ENCODE data around the gene SKOR1.

The SKOR1 gene

GRCh38 chr15:67809866-67810265, 15.4 kb upstream of the SKOR1 start:
- Histone ChIP-seq H3K4me3 (ENCODE audit: insufficient read length, low read depth) (no peak overlapping the region), H3K9ac (ENCODE audit: insufficient read length, low read depth) (no peak overlapping the region), H3K27me3 (ENCODE audit: insufficient read depth, insufficient read length) (no peaks in the 10 kb centered on the region), H3K9me3 (ENCODE audit: insufficient read depth, low read length) (no peaks in the 10 kb centered on the region), H3K36me3 (ENCODE audit: insufficient read depth, insufficient read length, low read length) (no peaks in the 10 kb centered on the region), H3K4me1 (ENCODE audit: insufficient read depth, insufficient read length) (peaks cover 18% of the 10 kb centered on the region)
- TF ChIP-seq YY1 (IDR thresholded peaks at IDR 0.05; ENCODE audit: insufficient read depth, insufficient read length) (no peak), SUZ12 (IDR thresholded peaks at IDR 0.05; ENCODE audit: extremely low read depth, insufficient read depth, insufficient read length) (no peak), ZNF274 (IDR thresholded peaks at IDR 0.05; ENCODE audit: low read depth, low read length) (no peak)
- no peak for DNase-seq (ENCODE audit: low read depth, low spot score)

GRCh38 chr15:67812241-67812644, 13.1 kb upstream of the SKOR1 start:
- Histone ChIP-seq H3K4me3 (ENCODE audit: insufficient read length, low read depth) (no peak overlapping the region), H3K9ac (ENCODE audit: insufficient read length, low read depth) (no peak overlapping the region), H3K27me3 (ENCODE audit: insufficient read depth, insufficient read length) (peaks cover 7% of the 10 kb centered on the region), H3K9me3 (ENCODE audit: insufficient read depth, low read length) (peaks cover 14% of the 10 kb centered on the region; the same call in 1 of the 2 replicates), H3K36me3 (ENCODE audit: insufficient read depth, insufficient read length, low read length) (no peaks in the 10 kb centered on the region), H3K4me1 (ENCODE audit: insufficient read depth, insufficient read length) (peaks cover 9% of the 10 kb centered on the region)
- TF ChIP-seq ZNF274 (IDR thresholded peaks at IDR 0.05; ENCODE audit: low read depth, low read length) (no peak), SUZ12 (IDR thresholded peaks at IDR 0.05; ENCODE audit: extremely low read depth, insufficient read depth, insufficient read length) (no peak), YY1 (IDR thresholded peaks at IDR 0.05; ENCODE audit: insufficient read depth, insufficient read length) (no peak)
- DNase-seq (ENCODE audit: low read depth, low spot score), result no peak

- H3K9me3 ChIP-seq (ENCODE audit: insufficient read depth, low read length), result peaks cover 14% of the 10 kb centered on the region; the same call in 1 of the 2 replicates
- no peaks in the 10 kb centered on the region for H3K36me3 ChIP-seq (ENCODE audit: insufficient read depth, insufficient read length, low read length)
- no peak for DNase-seq (ENCODE audit: low read depth, low spot score)
- H3K4me3 ChIP-seq (ENCODE audit: insufficient read length, low read depth), result no peak overlapping the region
- H3K27me3 ChIP-seq (ENCODE audit: insufficient read depth, insufficient read length), result peaks cover 15% of the 10 kb centered on the region
- peaks cover 9% of the 10 kb centered on the region for H3K4me1 ChIP-seq (ENCODE audit: insufficient read depth, insufficient read length)
- no peak overlapping the region for H3K9ac ChIP-seq (ENCODE audit: insufficient read length, low read depth)
- no peak for TF ChIP-seq YY1 (IDR thresholded peaks at IDR 0.05; ENCODE audit: insufficient read depth, insufficient read length)
- TF ChIP-seq SUZ12 (IDR thresholded peaks at IDR 0.05; ENCODE audit: extremely low read depth, insufficient read depth, insufficient read length), result no peak
- no peak for TF ChIP-seq ZNF274 (IDR thresholded peaks at IDR 0.05; ENCODE audit: low read depth, low read length)
Measured at GRCh38 chr15:67813104-67813634, 12.1 kb upstream of the SKOR1 start.

GRCh38 chr15:67815036-67815592, 10.2 kb upstream of the SKOR1 start:
- Histone ChIP-seq H3K4me1 (ENCODE audit: insufficient read depth, insufficient read length) (peaks cover 9% of the 10 kb centered on the region), H3K36me3 (ENCODE audit: insufficient read depth, insufficient read length, low read length) (no peaks in the 10 kb centered on the region), H3K9ac (ENCODE audit: insufficient read length, low read depth) (no peak overlapping the region), H3K9me3 (ENCODE audit: insufficient read depth, low read length) (peaks cover 14% of the 10 kb centered on the region; the same call in 1 of the 2 replicates), H3K4me3 (ENCODE audit: insufficient read length, low read depth) (no peak overlapping the region), H3K27me3 (ENCODE audit: insufficient read depth, insufficient read length) (peaks cover 33% of the 10 kb centered on the region)
- DNase-seq (ENCODE audit: low read depth, low spot score), result no peak
- TF ChIP-seq ZNF274 (IDR thresholded peaks at IDR 0.05; ENCODE audit: low read depth, low read length) (no peak), YY1 (IDR thresholded peaks at IDR 0.05; ENCODE audit: insufficient read depth, insufficient read length) (no peak), SUZ12 (IDR thresholded peaks at IDR 0.05; ENCODE audit: extremely low read depth, insufficient read depth, insufficient read length) (no peak)

DNA sequence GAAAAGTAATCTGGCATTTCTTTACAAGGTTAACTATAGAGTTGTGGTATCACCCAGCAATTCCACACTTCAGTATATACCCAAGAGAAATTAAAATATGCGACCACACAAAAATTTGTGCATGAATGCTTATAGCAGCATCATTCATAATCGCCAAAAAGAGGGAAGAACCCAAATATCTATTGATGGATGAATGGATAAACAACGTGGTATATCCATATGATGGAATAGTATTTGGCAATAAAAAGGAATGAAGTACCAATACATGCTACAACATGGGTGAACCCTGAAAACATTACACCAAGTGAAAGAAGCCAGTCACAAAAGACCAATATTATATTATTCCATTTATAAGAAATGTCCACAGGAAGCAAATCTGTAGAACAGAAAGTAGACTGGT, 8.6 kb upstream of the SKOR1 start:
- TF ChIP-seq YY1 (IDR thresholded peaks at IDR 0.05; ENCODE audit: insufficient read depth, insufficient read length), result no peak
- TF ChIP-seq SUZ12 (IDR thresholded peaks at IDR 0.05; ENCODE audit: extremely low read depth, insufficient read depth, insufficient read length), result no peak
- TF ChIP-seq ZNF274 (IDR thresholded peaks at IDR 0.05; ENCODE audit: low read depth, low read length), result no peak
- no peak overlapping the region for H3K4me3 ChIP-seq (ENCODE audit: insufficient read length, low read depth)
- peaks cover 11% of the 10 kb centered on the region for H3K4me1 ChIP-seq (ENCODE audit: insufficient read depth, insufficient read length)
- DNase-seq (ENCODE audit: low read depth, low spot score), result no peak
- no peak overlapping the region for H3K9ac ChIP-seq (ENCODE audit: insufficient read length, low read depth)
- peaks cover 48% of the 10 kb centered on the region for H3K27me3 ChIP-seq (ENCODE audit: insufficient read depth, insufficient read length)
- no peaks in the 10 kb centered on the region for H3K36me3 ChIP-seq (ENCODE audit: insufficient read depth, insufficient read length, low read length)
- H3K9me3 ChIP-seq (ENCODE audit: insufficient read depth, low read length), result peaks cover 14% of the 10 kb centered on the region; the same call in 1 of the 2 replicates

DNA sequence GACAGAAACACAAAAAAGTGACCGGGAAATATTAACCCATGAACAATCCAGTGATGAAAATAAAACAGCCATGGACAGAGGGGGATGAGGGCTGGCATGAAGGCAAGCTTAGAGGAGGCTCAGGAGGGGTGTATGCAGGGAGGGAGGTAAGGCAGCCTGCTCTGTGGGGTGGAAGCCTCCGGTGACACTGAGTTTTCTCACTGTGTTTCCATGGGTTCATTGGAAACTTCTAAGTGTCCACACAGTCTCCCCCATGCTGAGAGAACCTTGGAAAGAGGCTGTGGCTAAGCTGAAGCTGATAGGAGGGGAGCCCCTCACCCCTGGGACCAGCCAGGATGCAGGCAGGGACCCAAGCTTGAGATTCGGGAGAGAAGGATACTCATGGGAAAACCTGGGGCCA, 6.8 kb upstream of the SKOR1 start:
- H3K27me3 ChIP-seq (ENCODE audit: insufficient read depth, insufficient read length), result peaks cover 66% of the 10 kb centered on the region

DNA sequence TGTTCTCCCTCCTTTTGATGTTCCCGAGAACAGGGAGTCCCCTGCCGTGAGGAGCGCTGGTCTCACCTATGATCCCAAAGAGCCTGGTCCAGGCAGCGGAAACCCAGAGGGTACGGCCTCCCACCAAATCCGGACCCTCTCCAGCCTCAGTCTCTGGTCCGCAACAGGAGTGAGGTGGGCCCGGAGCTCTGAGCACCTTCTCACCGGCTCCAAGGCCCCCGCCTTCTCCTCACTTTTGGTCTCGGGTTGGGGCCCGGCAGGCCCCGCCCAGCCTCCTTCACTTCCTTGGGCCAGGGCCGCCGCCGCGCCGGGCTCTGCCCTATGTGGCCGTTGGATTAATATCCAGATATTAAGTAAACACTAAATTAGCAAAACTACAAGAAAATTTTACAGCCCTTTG, 5.7 kb upstream of the SKOR1 start:
- Histone ChIP-seq H3K36me3 (ENCODE audit: insufficient read depth, insufficient read length, low read length) (no peaks in the 10 kb centered on the region), H3K9me3 (ENCODE audit: insufficient read depth, low read length) (peaks cover 14% of the 10 kb centered on the region; the same call in 1 of the 2 replicates), H3K4me3 (ENCODE audit: insufficient read length, low read depth) (no peak overlapping the region), H3K27me3 (ENCODE audit: insufficient read depth, insufficient read length) (peaks cover 78% of the 10 kb centered on the region), H3K4me1 (ENCODE audit: insufficient read depth, insufficient read length) (peaks cover 14% of the 10 kb centered on the region), H3K9ac (ENCODE audit: insufficient read length, low read depth) (no peak overlapping the region)
- DNase-seq (ENCODE audit: low read depth, low spot score), result no peak
- TF ChIP-seq ZNF274 (IDR thresholded peaks at IDR 0.05; ENCODE audit: low read depth, low read length) (no peak), SUZ12 (IDR thresholded peaks at IDR 0.05; ENCODE audit: extremely low read depth, insufficient read depth, insufficient read length) (no peak), YY1 (IDR thresholded peaks at IDR 0.05; ENCODE audit: insufficient read depth, insufficient read length) (no peak)

More for the DNA sequence above, 6.8 kb upstream of the SKOR1 start:
- no peak for DNase-seq (ENCODE audit: low read depth, low spot score)
- TF ChIP-seq ZNF274 (IDR thresholded peaks at IDR 0.05; ENCODE audit: low read depth, low read length) (no peak), YY1 (IDR thresholded peaks at IDR 0.05; ENCODE audit: insufficient read depth, insufficient read length) (no peak), SUZ12 (IDR thresholded peaks at IDR 0.05; ENCODE audit: extremely low read depth, insufficient read depth, insufficient read length) (no peak)
- Histone ChIP-seq H3K4me1 (ENCODE audit: insufficient read depth, insufficient read length) (peaks cover 5% of the 10 kb centered on the region), H3K4me3 (ENCODE audit: insufficient read length, low read depth) (no peak overlapping the region), H3K9me3 (ENCODE audit: insufficient read depth, low read length) (peaks cover 14% of the 10 kb centered on the region; the same call in 1 of the 2 replicates), H3K36me3 (ENCODE audit: insufficient read depth, insufficient read length, low read length) (no peaks in the 10 kb centered on the region), H3K9ac (ENCODE audit: insufficient read length, low read depth) (no peak overlapping the region)
